ENCODE results near the gene PSMB5. TPM values are rescaled to one million over a fixed set of nuclear protein-coding genes. Genes with fewer than 3 reads are reported as not detected.

The PSMB5 gene
- total RNA-seq, 5 donors from 2014 or later (not counting 1 experiment from before 2014, with no cell fraction given), result 20.6 to 43.9 (median 38.0) TPM

GRCh38 chr14:23053426-23053825 lies 18.7 kb upstream of the PSMB5 start:
- Mint-ChIP-seq H3K9me3 (no peaks in the 10 kb centered on the region), H3K27me3 (no peaks in the 10 kb centered on the region), H3K36me3 (no peaks in the 10 kb centered on the region), H3K4me1 (peaks cover 14 to 21% (median 17%) of the 10 kb centered on the region in 3 donors), H3K4me3 (no peak overlapping the region), H3K27ac (no peak overlapping the region)
- ChIA-PET CTCF (interaction anchor here (0.7 to 3.4 kb wide), 4 partner anchors 46 to 67 kb away, joined by 3 to 26 read pairs (median 4); no protein-coding TSS in a partner anchor), POLR2A (no interaction called here)
- WGBS (ENCODE audit: insufficient coverage), result 97% methylated on average over 10 of the region's 10 CpGs
- peaks cover 0 to under 1% of the 10 kb centered on the region in 2 donors for H3K36me3 ChIP-seq (ENCODE audit: control insufficient read depth in 2 of 2, extremely low read depth in 1 of 2, insufficient read depth in 1 of 2, low read length in 1 of 2)
- H3K9me3 ChIP-seq, result no peaks in the 10 kb centered on the region
- DNase-seq (no peak), ATAC-seq (replicated peaks in 1 of 4) (no peak)
- no peak overlapping the region for H3K4me3 ChIP-seq (ENCODE audit: control insufficient read depth in 1 of 2, extremely low read depth in 1 of 2, low read length in 1 of 2)
- peaks cover 6 to 20% of the 10 kb centered on the region in 2 experiments for H3K4me1 ChIP-seq (ENCODE audit: control insufficient read depth in 1 of 2, extremely low read depth in 1 of 2, insufficient read depth in 2 of 2, low read length in 2 of 2)
- H3K27ac ChIP-seq (ENCODE audit: low read length), result no peak overlapping the region
- H3K27me3 ChIP-seq (replicated peaks in 1 of 2; ENCODE audit: control insufficient read depth in 2 of 2, extremely low read depth in 1 of 2, insufficient read depth in 2 of 2, low read length in 1 of 2), result peaks cover 0 to 6% of the 10 kb centered on the region in 2 experiments

DNA sequence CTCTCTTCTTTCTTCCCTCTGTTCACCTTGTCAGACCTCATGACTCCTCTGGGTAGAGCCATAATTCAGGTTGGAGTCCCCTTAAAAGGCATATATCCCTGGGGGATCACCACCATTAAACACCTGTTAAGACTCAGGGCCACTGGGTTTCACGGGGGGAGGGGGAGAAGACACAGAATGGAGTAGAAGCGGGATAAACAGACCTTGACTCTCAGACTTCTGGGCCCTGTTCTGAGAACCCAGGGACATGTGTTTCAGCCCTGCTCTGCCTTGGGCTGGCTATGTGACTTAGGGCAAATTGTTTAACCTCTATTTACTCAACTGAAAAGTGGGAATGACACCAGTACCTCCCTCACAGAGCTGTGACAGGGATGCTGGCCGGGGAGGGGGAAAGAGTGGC lies 18.0 kb upstream of the PSMB5 start:
- no peak overlapping the region for H3K4me3 Mint-ChIP-seq
- no peaks in the 10 kb centered on the region for H3K36me3 ChIP-seq (ENCODE audit: control insufficient read depth in 2 of 2, extremely low read depth in 1 of 2, insufficient read depth in 1 of 2, low read length in 1 of 2)
- peaks cover 6 to 14% of the 10 kb centered on the region in 2 experiments for H3K4me1 ChIP-seq (ENCODE audit: control insufficient read depth in 1 of 2, extremely low read depth in 1 of 2, insufficient read depth in 2 of 2, low read length in 2 of 2)
- no peak for DNase-seq
- no peak overlapping the region for H3K27ac ChIP-seq (ENCODE audit: low read length)
- H3K36me3 Mint-ChIP-seq, result no peaks in the 10 kb centered on the region
- peaks cover 10 to 15% (median 12%) of the 10 kb centered on the region in 3 donors for H3K4me1 Mint-ChIP-seq
- ChIA-PET POLR2A (no interaction called here), CTCF (interaction anchor here (1.9 to 3.4 kb wide), 2 partner anchors 66 to 67 kb away, joined by 5 to 26 read pairs; no protein-coding TSS in a partner anchor)
- no peak for ATAC-seq (replicated peaks in 1 of 4)
- peaks cover 0 to 6% of the 10 kb centered on the region in 2 experiments for H3K27me3 ChIP-seq (replicated peaks in 1 of 2; ENCODE audit: control insufficient read depth in 2 of 2, extremely low read depth in 1 of 2, insufficient read depth in 2 of 2, low read length in 1 of 2)
- H3K9me3 ChIP-seq, result no peaks in the 10 kb centered on the region
- H3K27me3 Mint-ChIP-seq, result no peaks in the 10 kb centered on the region
- H3K4me3 ChIP-seq (ENCODE audit: control insufficient read depth in 1 of 2, extremely low read depth in 1 of 2, low read length in 1 of 2), result no peak overlapping the region
- 83% methylated on average over 1 of the region's 3 CpGs for WGBS (ENCODE audit: insufficient coverage)
- H3K27ac Mint-ChIP-seq, result no peak overlapping the region
- no peaks in the 10 kb centered on the region for H3K9me3 Mint-ChIP-seq

DNA sequence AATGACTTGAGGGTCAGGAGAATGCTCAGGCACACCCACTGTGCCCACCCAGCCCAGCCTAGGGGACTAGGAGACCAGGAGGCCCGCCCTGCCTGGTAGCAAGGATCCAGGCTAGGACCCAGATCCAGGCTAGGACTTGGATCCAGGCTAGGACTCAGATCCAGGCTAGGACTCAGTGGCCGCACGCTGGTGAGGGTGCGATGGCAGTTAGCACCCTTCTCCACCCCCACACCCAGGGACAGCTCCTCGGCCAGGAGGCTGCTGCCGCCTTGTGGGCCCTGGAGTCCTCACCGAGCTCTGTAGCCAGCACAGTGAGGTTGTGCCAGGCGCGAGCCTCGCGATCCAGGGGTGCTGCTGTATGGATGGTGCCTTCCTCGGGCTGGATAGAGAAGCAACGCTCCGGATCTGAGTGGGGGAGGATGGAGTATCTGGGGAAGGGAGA lies 17.5 kb upstream of the PSMB5 start:
- no peak overlapping the region for H3K4me3 ChIP-seq (ENCODE audit: control insufficient read depth in 1 of 2, extremely low read depth in 1 of 2, low read length in 1 of 2)
- no peak overlapping the region for H3K4me3 Mint-ChIP-seq
- H3K4me1 ChIP-seq (ENCODE audit: control insufficient read depth in 1 of 2, extremely low read depth in 1 of 2, insufficient read depth in 2 of 2, low read length in 2 of 2), result peaks cover 6 to 13% of the 10 kb centered on the region in 2 experiments
- ATAC-seq (replicated peaks in 1 of 4), result no peak
- peaks cover 0 to 3% of the 10 kb centered on the region in 2 donors for H3K27me3 Mint-ChIP-seq
- H3K27ac Mint-ChIP-seq, result no peak overlapping the region
- H3K27me3 ChIP-seq (replicated peaks in 1 of 2; ENCODE audit: control insufficient read depth in 2 of 2, extremely low read depth in 1 of 2, insufficient read depth in 2 of 2, low read length in 1 of 2), result peaks cover 0 to 6% of the 10 kb centered on the region in 2 experiments
- H3K9me3 ChIP-seq, result no peaks in the 10 kb centered on the region
- H3K36me3 Mint-ChIP-seq, result no peaks in the 10 kb centered on the region
- 100% methylated on average over 4 of the region's 14 CpGs for WGBS (ENCODE audit: insufficient coverage)
- no peaks in the 10 kb centered on the region for H3K36me3 ChIP-seq (ENCODE audit: control insufficient read depth in 2 of 2, extremely low read depth in 1 of 2, insufficient read depth in 1 of 2, low read length in 1 of 2)
- H3K9me3 Mint-ChIP-seq, result no peaks in the 10 kb centered on the region
- ChIA-PET POLR2A (no interaction called here), CTCF (interaction anchor here in 1 of 2 donors (0.5 to 3.4 kb wide), 2 partner anchors 65 to 121 kb away, joined by 3 to 26 read pairs; no protein-coding TSS in a partner anchor)
- no peak overlapping the region for H3K27ac ChIP-seq (ENCODE audit: low read length)
- peaks cover 10 to 15% (median 12%) of the 10 kb centered on the region in 3 donors for H3K4me1 Mint-ChIP-seq
- DNase-seq, result no peak

DNA sequence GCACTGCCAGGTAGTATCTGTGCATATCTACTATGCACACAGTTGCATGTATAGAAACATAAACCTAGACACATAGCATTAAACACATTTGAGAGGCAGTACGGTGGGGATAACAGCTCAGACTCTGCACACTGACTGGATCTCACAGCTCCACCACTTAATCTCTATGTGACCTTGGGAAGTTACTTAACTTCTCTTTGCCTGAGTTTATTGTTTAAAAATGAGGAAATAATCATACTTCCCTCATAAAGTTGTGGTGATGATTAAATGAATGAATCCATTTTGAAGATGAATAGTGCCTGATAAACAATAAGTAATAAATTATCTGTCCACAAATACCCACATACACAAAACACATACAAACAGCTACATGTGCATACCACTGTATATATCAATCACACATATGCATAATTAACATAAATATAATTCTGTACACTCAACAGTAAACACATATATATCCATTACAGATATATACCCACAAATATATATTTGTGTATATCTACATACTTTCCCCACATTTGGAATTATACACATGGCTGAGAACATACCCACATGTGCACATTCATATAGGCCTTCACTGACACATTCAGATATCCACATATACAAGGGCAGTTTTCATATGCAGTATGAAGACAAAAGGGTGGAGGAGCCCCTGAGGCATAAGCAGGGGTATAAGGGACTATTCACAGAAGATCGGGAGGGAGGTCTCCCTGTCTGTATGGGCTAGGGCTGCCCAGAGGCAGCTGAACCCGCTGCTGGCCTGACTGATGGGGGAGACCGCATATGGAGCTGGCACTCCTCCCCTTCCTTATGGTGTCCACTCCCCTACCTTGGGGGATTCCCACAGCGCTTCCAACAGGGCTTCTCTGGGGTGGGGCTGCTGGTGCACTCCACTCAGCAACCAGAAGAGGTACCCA lies 16.7 kb upstream of the PSMB5 start:
- Histone ChIP-seq H3K4me3 (ENCODE audit: control insufficient read depth in 1 of 2, extremely low read depth in 1 of 2, low read length in 1 of 2) (no peak overlapping the region), H3K27me3 (replicated peaks in 1 of 2; ENCODE audit: control insufficient read depth in 2 of 2, extremely low read depth in 1 of 2, insufficient read depth in 2 of 2, low read length in 1 of 2) (no peaks in the 10 kb centered on the region), H3K36me3 (ENCODE audit: control insufficient read depth in 2 of 2, extremely low read depth in 1 of 2, insufficient read depth in 1 of 2, low read length in 1 of 2) (no peaks in the 10 kb centered on the region), H3K4me1 (ENCODE audit: control insufficient read depth in 1 of 2, extremely low read depth in 1 of 2, insufficient read depth in 2 of 2, low read length in 2 of 2) (peaks cover under 1 to 5% of the 10 kb centered on the region in 2 experiments), H3K9me3 (no peaks in the 10 kb centered on the region), H3K27ac (ENCODE audit: low read length) (no peak overlapping the region)
- Mint-ChIP-seq H3K4me1 (peaks cover 4 to 7% (median 5%) of the 10 kb centered on the region in 3 donors), H3K36me3 (no peaks in the 10 kb centered on the region), H3K27ac (no peak overlapping the region), H3K9me3 (no peaks in the 10 kb centered on the region), H3K27me3 (peaks cover 0 to 3% of the 10 kb centered on the region in 2 donors), H3K4me3 (no peak overlapping the region)
- ATAC-seq (replicated peaks in 1 of 4), result no peak
- no CpG with 5 or more reads among the region's 5 CpGs for whole genome bisulfite sequencing (ENCODE audit: insufficient coverage)
- no peak for DNase-seq
- CTCF ChIA-PET, result interaction anchor here in 1 of 2 donors (0.5 to 1.2 kb wide), 4 partner anchors 10 to 120 kb away, joined by 3 to 4 read pairs (median 3); no protein-coding TSS in a partner anchor
- POLR2A ChIA-PET, result no interaction called here

GRCh38 chr14:23049011-23049410 lies 14.3 kb upstream of the PSMB5 start:
- DNase-seq, result no peak
- WGBS (ENCODE audit: insufficient coverage), result 96% methylated on average over 7 of the region's 9 CpGs
- H3K27me3 Mint-ChIP-seq, result peaks cover 0 to 3% of the 10 kb centered on the region in 2 donors
- H3K27ac Mint-ChIP-seq, result no peak overlapping the region
- Histone ChIP-seq H3K9me3 (no peaks in the 10 kb centered on the region), H3K4me3 (ENCODE audit: control insufficient read depth in 1 of 2, extremely low read depth in 1 of 2, low read length in 1 of 2) (no peak overlapping the region), H3K27ac (ENCODE audit: low read length) (no peak overlapping the region), H3K27me3 (replicated peaks in 1 of 2; ENCODE audit: control insufficient read depth in 2 of 2, extremely low read depth in 1 of 2, insufficient read depth in 2 of 2, low read length in 1 of 2) (peaks cover 0 to 5% of the 10 kb centered on the region in 2 experiments), H3K36me3 (ENCODE audit: control insufficient read depth in 2 of 2, extremely low read depth in 1 of 2, insufficient read depth in 1 of 2, low read length in 1 of 2) (no peaks in the 10 kb centered on the region), H3K4me1 (ENCODE audit: control insufficient read depth in 1 of 2, extremely low read depth in 1 of 2, insufficient read depth in 2 of 2, low read length in 2 of 2) (no peaks in the 10 kb centered on the region)
- ATAC-seq (replicated peaks in 1 of 4), result no peak
- H3K4me1 Mint-ChIP-seq, result no peaks in the 10 kb centered on the region
- ChIA-PET CTCF (interaction anchor here in 1 of 2 donors (1.1 kb wide), 1 partner anchor 25 kb away, joined by 5 read pairs; no protein-coding TSS in a partner anchor), POLR2A (no interaction called here)
- no peaks in the 10 kb centered on the region for H3K36me3 Mint-ChIP-seq
- no peak overlapping the region for H3K4me3 Mint-ChIP-seq
- no peaks in the 10 kb centered on the region for H3K9me3 Mint-ChIP-seq

DNA sequence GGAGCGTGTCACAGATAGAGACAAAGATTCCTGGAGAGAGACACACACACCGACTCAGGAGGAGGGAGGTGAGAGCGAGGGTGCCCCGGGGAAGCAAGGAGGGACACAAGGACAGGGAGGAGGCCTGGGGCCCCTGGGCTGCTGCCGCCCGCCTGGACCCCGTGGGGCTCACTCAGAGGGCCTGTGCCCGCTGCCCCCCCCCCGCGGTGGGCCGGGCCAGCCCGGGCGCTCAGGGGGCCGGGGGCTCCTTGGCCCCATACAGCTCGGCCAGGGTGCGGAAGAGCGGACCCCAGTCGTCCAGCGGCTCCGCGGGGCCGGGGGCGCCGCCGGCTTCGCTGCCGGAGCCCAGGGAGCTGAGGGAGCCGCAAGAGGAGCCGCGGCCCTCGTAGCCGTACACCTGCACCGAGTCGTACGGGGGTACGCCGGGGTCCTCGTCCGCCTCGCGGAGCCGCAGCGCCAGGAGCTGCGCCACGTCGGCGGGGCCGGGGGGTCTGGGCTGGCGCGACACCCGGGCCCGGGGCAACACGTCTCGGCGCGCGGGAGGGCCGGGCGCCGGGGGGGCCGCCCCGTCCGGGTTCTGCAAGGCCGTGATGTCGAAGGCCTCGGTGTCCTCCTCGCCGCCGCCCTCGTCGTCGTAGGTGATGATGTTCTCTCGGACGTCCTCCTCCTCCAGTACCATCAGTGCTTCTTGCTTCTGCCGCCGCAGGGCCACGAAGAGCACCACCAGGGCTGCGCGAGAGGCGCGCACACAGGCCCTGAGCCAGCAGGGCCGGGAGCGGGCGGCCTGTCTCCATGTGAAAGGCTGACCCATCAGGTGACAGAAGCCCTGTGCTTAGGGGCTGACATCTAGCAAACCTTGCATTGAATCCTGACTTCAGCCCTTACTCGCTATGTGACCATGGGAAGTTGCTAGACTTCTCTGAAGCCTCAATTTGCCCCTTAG lies 13.3 kb upstream of the PSMB5 start:
- H3K9me3 ChIP-seq, result no peaks in the 10 kb centered on the region
- peaks cover 0 to 5% of the 10 kb centered on the region in 2 experiments for H3K27me3 ChIP-seq (replicated peaks in 1 of 2; ENCODE audit: control insufficient read depth in 2 of 2, extremely low read depth in 1 of 2, insufficient read depth in 2 of 2, low read length in 1 of 2)
- ChIA-PET CTCF (no interaction called here), POLR2A (no interaction called here)
- ATAC-seq (replicated peaks in 1 of 4) (no peak), DNase-seq (no peak)
- Mint-ChIP-seq H3K27ac (no peak overlapping the region), H3K4me3 (no peak overlapping the region), H3K36me3 (no peaks in the 10 kb centered on the region), H3K9me3 (no peaks in the 10 kb centered on the region), H3K4me1 (no peaks in the 10 kb centered on the region), H3K27me3 (peaks cover 0 to 3% of the 10 kb centered on the region in 2 donors)
- no peak overlapping the region for H3K27ac ChIP-seq (ENCODE audit: low read length)
- whole genome bisulfite sequencing (ENCODE audit: insufficient coverage), result 85% methylated on average over 69 of the region's 85 CpGs
- H3K36me3 ChIP-seq (ENCODE audit: control insufficient read depth in 2 of 2, extremely low read depth in 1 of 2, insufficient read depth in 1 of 2, low read length in 1 of 2), result no peaks in the 10 kb centered on the region
- no peak overlapping the region for H3K4me3 ChIP-seq (ENCODE audit: control insufficient read depth in 1 of 2, extremely low read depth in 1 of 2, low read length in 1 of 2)
- no peaks in the 10 kb centered on the region for H3K4me1 ChIP-seq (ENCODE audit: control insufficient read depth in 1 of 2, extremely low read depth in 1 of 2, insufficient read depth in 2 of 2, low read length in 2 of 2)

Measured in T-cell (primary cell).